GM12875 (cell line): ENCODE measurements around the gene PLEKHG4B.

ENCODE experiments used
- H3K4me3 ChIP-seq: one replicate; pipeline ENCODE4 v1.5.1; 2011; ENCODE audit warnings: low read depth, low read length, control low read depth
- CTCF ChIP-seq: IDR thresholded peaks from 2 replicates; pipeline ENCODE4 v1.5.1; 2011; ENCODE audit warnings: low read depth, mild to moderate bottlenecking, control low read depth, inconsistent platforms, low read length, moderate library complexity, borderline replicate concordance; ENCODE audit not compliant: insufficient read depth

The PLEKHG4B gene

GRCh38 chr5:129820-130219 is 37.9 kb downstream of the PLEKHG4B start:
- no peak for TF ChIP-seq CTCF
- H3K4me3 ChIP-seq = no peak overlapping the region

GRCh38 chr5:130601-131131 is 38.7 kb downstream of the PLEKHG4B start:
- no peak for TF ChIP-seq CTCF
- no peak overlapping the region for H3K4me3 ChIP-seq

- TF ChIP-seq CTCF = no peak
Measured at GRCh38 chr5:136901-137300, 44.9 kb downstream of the PLEKHG4B start.

GRCh38 chr5:137741-138140 is 45.8 kb downstream of the PLEKHG4B start:
- no peak for TF ChIP-seq CTCF

More at GRCh38 chr5:136901-137300, 44.9 kb downstream of the PLEKHG4B start:
- H3K4me3 ChIP-seq = no peak overlapping the region

GRCh38 chr5:138936-139335 is 47.0 kb downstream of the PLEKHG4B start:
- TF ChIP-seq CTCF = no peak
- H3K4me3 ChIP-seq = no peak overlapping the region

More at GRCh38 chr5:137741-138140, 45.8 kb downstream of the PLEKHG4B start:
- H3K4me3 ChIP-seq = no peak overlapping the region

- no peak overlapping the region for H3K4me3 ChIP-seq
- no peak for TF ChIP-seq CTCF
Measured at GRCh38 chr5:139579-140442, 47.8 kb downstream of the PLEKHG4B start.

- TF ChIP-seq CTCF = no peak
- H3K4me3 ChIP-seq = no peak overlapping the region
Measured at GRCh38 chr5:140443-140829, 48.5 kb downstream of the PLEKHG4B start.
